GM18511 (cell line): ENCODE data around the gene LEMD3.
A peak's percentile ranks its signal among the peaks of the same experiment; 100 is the strongest.

Source experiments
- ATAC-seq: cut with Tn5 transposase; IDR thresholded peaks from one replicate; pipeline ENCODE4 v1.9.1; 2021; ENCODE audit warnings: mild to moderate bottlenecking, moderate library complexity; ENCODE audit not compliant: unreplicated experiment

The LEMD3 gene

DNA sequence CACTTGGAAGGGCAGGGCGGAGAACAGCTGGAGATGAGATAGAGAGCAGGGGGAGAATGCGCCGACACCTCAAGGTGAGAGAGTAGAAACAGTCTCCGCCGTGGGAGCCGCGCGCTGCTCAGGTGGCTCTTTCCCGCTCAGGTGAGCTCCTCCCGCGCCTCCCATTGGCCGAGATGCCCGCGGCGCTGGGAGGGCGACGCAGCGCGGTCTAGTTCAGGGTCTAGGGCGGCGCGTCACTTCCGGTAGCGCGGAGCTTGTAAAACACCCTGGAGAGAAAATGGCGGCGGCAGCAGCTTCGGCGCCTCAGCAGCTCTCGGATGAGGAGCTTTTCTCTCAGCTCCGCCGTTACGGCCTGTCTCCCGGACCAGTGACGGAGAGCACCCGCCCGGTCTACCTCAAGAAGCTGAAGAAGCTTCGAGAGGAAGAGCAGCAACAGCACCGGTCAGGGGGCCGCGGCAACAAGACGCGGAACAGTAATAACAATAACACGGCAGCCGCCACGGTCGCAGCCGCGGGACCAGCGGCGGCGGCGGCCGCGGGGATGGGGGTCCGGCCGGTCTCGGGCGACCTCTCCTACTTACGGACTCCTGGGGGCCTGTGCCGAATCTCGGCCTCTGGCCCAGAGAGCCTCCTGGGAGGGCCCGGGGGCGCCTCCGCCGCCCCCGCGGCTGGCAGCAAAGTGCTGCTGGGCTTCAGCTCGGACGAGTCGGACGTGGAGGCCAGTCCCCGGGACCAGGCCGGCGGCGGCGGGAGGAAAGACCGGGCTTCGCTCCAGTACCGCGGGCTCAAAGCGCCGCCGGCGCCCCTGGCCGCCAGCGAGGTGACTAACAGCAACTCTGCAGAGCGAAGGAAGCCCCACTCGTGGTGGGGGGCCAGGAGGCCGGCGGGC lies at the start of gene LEMD3:
TSS of gene LEMD3 (plus strand) at position 264 of the 889 bp plus-strand sequence. CDS start at position 278, 14 bp downstream.
- peak; percentile 93 for ATAC-seq

- ATAC-seq, result peak; percentile 76
These were observed 48.1 kb upstream of the LEMD3 start, which contains the start of gene WIF1 for GRCh38 chr12:65121049-65121955. TSS of gene WIF1 (minus strand) at chr12:65121305. CDS start at chr12:65121191, 114 bp downstream.

DNA sequence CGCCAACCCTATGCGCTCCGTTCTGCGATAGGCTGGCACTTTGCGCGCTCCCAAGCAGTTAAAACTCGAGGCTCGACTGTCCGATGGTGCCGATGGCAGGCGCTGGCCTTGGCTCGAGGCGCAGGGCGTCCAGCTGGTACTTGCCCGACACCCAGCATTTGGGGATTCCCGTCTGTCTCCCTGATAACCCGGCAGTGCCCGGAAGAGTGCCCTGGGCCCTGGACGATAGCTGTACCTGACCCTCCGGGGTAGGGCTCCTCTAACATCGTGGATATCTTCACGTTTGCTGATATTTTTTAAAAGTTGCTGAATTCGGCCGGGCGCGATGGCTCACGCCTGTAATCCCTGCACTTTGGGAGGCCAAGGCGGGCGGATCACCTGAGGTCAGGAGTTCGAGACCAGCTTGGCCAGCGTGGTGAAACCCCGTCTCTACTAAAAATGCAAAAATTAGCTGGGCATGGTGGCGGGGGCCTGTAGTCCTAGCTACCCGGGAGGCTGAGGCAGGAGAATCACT lies 47.4 kb upstream of the LEMD3 start:
- ATAC-seq, result no peak

DNA sequence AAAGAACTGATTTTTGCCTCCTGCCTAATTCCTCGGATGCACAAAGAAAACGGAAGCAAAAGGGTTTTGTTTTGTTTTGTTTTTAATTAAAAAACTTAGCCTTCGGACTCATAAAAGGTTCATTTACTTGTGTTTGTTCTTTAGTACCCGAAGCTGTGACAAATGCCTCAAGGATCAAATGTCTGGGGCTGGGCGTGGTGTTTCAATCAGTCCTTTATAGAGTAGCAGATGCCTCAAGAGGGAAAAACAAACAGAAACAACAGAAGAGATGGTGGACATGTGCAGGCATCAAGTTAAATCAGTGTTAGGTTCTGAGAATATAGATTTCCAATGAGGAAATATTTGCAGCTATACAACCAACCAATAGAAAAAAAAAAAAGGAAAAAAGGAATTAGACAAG lies 46.7 kb upstream of the LEMD3 start:
- ATAC-seq, result no peak

DNA sequence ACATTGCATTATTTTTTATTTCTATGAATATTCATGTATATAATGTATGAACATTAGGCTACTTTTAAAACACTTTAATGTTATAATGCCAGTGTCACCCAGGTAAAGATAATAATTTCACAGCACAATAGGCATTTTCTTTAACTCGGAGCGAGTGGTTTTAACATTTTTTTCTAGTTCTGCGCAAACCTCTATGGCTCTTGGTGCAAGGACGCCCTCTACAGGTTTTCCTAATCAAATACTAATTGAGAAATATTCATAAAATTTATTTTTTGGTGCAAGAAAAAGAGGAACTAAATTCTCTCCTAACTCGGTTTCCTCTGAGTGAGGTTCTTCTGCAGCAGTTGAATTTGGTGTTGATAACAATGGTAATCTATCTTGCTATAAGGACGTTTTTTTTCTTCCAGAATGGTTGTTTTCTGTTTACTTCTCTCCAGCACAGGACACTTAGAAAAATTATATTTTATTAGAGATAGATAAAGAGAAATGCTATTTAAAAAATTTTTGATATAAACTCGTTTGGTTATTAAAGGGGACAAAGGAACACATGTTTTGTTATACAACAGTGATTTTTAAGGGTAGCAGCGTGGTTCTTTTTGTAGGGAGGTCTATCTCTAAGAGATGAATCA lies 45.8 kb upstream of the LEMD3 start:
- ATAC-seq, result no peak

GRCh38 chr12:65125247-65125646 lies 44.1 kb upstream of the LEMD3 start:
- ATAC-seq, result no peak

GRCh38 chr12:65125975-65126374 lies 43.4 kb upstream of the LEMD3 start:
- no peak for ATAC-seq

DNA sequence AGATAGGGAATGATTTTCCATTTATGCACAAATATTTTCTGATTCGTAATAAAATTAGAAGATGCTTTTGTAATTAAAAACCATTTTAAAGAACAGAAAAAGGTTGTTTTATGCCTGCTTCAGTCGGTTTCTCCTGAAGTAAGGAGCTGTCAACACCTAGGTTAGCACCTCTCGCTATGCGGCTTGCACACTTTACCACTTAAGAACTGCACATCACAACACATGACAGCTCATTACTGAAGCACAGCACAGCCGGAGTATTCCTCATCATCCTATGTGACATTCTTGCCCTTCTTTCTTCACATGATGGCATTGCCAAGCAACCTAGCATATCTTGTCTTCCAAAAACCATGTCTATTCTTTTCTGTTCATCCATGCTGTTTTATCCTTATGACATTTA lies 42.9 kb upstream of the LEMD3 start:
- no peak for ATAC-seq

DNA sequence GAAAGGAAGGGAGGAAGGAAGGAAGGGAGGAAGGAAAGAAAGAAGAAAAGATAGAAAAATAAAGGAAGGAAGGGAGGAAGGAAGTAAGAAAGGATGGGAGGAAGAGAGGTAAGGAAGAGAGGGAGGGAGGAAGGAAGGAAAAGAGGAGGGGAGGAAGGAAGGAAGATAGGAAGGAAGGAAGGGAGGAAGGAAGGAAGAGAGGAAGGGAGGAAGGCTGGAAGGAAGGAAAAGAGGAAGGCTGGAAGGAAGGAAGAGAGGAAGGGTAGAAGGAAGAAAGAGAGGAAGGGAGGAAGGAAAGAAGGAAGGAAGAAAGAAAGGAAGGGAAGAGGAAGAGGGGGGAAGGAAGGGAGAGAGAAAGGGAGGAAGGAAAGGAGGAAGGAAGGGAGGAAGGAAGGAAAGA lies 35.5 kb upstream of the LEMD3 start:
- no peak for ATAC-seq

DNA sequence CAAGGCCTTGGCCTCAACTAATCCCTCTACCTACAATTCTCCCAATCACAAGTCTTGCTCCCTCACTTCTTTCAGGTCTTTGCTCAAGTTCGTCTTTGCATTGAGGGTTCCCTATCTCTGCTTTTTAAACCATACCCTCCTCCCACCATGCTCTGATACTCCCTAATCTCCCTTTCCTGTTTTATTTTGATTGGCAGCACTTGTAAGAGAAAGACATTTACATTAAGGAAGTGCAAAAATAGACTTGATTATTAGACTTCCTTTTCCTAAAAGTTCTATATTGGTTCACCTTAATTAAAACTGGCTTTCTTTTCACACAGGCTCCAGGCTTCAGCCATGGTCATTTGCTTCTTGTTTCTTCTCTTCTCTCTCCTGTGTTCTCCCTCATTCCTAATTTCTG lies 30.0 kb upstream of the LEMD3 start:
- ATAC-seq, result no peak

- no peak for ATAC-seq
These were observed 28.6 kb upstream of the LEMD3 start for GRCh38 chr12:65140738-65141137.

- ATAC-seq, result no peak
These were observed 22.0 kb upstream of the LEMD3 start for GRCh38 chr12:65147312-65147905.

DNA sequence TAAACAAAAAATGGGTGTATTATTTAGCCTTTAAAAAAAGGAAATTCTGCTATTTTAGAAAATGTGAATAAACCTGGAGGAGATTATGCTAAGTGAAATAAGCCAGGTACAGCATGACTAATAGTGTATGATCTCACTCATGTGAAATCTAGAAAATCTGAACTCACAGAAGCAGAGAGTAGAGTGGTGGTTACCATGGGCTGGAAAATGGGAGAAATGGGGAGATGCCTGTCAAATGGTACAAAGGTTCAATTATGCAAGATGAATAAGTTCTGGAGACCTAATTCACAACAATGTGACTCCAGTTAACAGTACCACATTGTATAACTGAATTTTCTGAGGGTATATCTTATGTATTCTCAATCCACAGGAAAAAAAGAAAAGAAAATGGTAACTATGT lies 17.4 kb upstream of the LEMD3 start:
- ATAC-seq, result no peak

DNA sequence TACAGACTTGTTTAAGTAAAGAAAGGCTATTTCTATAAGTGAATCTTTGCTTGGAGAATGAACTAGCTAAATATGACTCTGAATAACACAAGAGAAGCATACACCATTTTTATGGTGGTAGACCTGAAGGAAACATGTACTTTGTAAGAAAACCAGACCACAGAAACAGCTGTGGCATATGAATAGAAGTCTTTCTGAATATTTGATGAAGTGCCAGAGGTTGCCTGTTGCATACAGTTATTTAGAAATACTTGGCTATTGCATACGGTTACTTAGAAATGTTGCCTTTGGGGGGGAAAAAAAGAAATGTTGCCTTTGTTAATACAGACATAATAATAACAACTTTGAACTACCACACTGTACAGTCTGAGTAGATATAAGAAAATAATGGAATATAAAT lies 16.8 kb upstream of the LEMD3 start:
- no peak for ATAC-seq

DNA sequence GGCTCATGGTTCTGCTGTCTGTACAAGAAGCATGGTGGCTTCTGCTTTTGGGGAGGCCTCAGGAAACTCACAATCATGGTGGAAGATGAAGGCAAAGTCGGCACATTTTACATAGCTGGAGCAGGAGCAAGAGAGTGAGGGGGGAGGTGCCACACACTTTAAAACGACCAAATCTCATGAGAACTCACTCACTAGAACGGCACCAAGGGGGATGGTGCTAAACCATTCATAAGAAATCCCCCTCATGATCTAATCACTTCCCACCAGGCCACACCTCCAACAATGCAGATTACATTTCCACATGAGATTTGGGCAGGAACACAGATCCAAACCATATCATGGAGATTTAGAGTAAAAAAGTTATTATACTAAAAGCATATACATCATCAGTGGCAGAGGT lies 13.6 kb upstream of the LEMD3 start:
- peak; percentile 47 for ATAC-seq

DNA sequence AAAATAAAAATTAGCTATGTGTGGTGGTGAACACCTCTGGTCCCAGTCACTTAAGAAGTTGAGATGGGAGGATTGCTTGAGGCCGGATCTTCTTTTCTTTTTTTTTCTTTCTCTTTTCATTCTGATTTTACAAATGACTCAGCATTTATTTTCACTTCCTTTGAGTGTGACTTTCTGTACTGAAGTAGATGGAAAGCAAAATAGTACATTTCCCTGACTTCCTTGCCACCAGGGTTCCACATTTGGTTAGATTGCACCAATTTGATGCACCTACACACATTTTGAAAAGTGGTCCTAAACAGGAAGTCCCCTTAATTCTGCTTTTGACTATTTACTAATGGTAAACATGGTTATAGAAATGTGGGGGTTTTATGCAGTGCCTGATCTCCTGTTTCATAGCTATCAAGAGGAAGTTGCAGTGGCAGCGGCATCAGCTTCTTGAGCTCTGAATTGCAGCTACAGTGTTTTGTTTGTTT lies 13.0 kb upstream of the LEMD3 start:
- peak; percentile 98 for ATAC-seq

DNA sequence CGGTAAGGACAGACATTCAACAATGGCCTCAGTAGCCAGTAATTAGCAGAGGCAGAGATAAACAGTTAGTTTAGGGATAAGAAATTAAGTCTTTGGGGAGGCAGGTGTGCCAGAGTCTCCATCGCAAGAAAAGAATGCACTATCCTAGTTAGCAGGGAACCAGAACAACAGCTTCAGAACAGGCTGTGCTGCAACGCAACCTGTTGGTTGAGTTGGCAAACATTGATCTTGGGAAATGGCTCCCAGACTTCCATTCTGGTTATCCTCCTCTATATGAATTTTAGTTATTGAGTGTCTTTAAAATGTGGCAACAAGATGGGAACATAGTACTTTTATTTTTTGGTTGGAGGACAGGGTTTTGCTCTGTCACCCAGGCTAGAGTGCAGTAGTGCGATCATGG lies 12.3 kb upstream of the LEMD3 start:
- ATAC-seq, result no peak

- peak; percentile 63 for ATAC-seq
These were observed 6.8 kb upstream of the LEMD3 start for GRCh38 chr12:65162609-65163008.

GRCh38 chr12:65164244-65164643 lies 5.1 kb upstream of the LEMD3 start:
- ATAC-seq, result no peak

DNA sequence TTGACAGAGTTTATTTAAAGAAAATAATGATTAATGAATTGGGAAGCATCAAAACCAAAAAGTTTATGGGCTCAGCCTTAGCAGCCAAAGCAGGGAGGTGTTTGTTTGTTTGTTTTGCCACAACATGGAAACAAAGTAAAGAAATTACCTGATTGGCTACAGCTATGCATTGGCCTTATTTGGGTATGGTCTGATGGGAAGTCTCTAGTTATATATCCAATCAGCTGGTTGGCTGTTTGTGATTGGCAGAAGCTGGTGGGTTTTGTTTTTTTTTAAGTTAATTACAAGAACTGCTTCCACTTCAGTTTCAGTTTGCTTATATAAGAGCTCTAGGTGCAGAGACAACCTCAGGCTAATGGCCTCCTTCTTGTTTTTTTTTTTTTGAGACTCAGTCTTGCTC lies 4.6 kb upstream of the LEMD3 start:
- no peak for ATAC-seq
